Panc1 (cell line): ENCODE measurements around the gene NME8. TPM values are rescaled to one million over a fixed set of nuclear protein-coding genes. Genes with fewer than 3 reads are reported as not detected.
A peak's percentile ranks its signal among the peaks of the same experiment; 100 is the strongest.

Source experiments
- ATAC-seq: fragments of 200-7000 bp; cut with Tn5 transposase; 2 replicates; pipeline ENCODE4 v1.9.1; 2020; ENCODE audit warnings: mild to moderate bottlenecking, moderate library complexity
- BruUV-seq: library from RNA; stranded (reverse); fragments of 400-500 nt; replicated peaks from 2 replicates; lab custom pipeline; 2021; lab: Mats Ljungman, UMichigan
- CTCF ChIA-PET: fragments of 300-600 bp; sonication (Branson Sonifier 250); formaldehyde crosslinking; loops from one replicate; lab custom pipeline; 2022; ENCODE audit warnings: antibody characterized with exemption; lab: Charles Lee
- POLR2A ChIA-PET: fragments of 300-600 bp; sonication (Branson Sonifier 250); formaldehyde crosslinking; loops from one replicate; lab custom pipeline; 2022; ENCODE audit warnings: antibody characterized with exemption; lab: Charles Lee
- DNase-seq: peaks from one replicate; pipeline ENCODE4 v3.0.0-alpha.2; 2010; ENCODE audit warnings: low read depth, low spot score
- H3K27ac ChIP-seq: 2 replicates; pipeline ENCODE4 v1.5.1; 2011; ENCODE audit warnings: mild to moderate bottlenecking, low read length, inconsistent platforms
- H3K27me3 ChIP-seq: fragments of 200-500 bp; sonication (Bioruptor generic); 2 replicates; pipeline ENCODE4 v1.6.0; 2014; ENCODE audit warnings: low read length, inconsistent platforms; ENCODE audit not compliant: control insufficient read depth, insufficient read depth
- H3K36me3 ChIP-seq: fragments of 200-500 bp; sonication (Bioruptor generic); 2 replicates; pipeline ENCODE4 v1.5.1; 2014; ENCODE audit warnings: inconsistent platforms, mild to moderate bottlenecking, low read length, moderate library complexity; ENCODE audit not compliant: control insufficient read depth, insufficient read depth
- H3K4me1 ChIP-seq: 2 replicates; pipeline ENCODE4 v1.5.1; 2011; ENCODE audit warnings: inconsistent platforms, mild to moderate bottlenecking, low read length, moderate library complexity; ENCODE audit not compliant: control insufficient read depth, insufficient read depth
- H3K4me3 ChIP-seq, 2 experiments: 2 replicates each; pipeline ENCODE4 v1.5.1; 2011 to 2012; ENCODE audit warnings: low read depth in 2 of 2, low read length in 2 of 2, mild to moderate bottlenecking in 2 of 2, inconsistent platforms in 1 of 2, moderate library complexity in 1 of 2
- H3K9me3 ChIP-seq: fragments of 200-500 bp; sonication (Bioruptor generic); 2 replicates; pipeline ENCODE4 v1.5.1; 2014; ENCODE audit warnings: low read depth, mild to moderate bottlenecking, inconsistent platforms, low read length, moderate library complexity; ENCODE audit not compliant: control insufficient read depth, insufficient read depth
- POLR2AphosphoS5 ChIP-seq: IDR thresholded peaks from 2 replicates; pipeline ENCODE4 v1.6.1; 2012; ENCODE audit warnings: mild to moderate bottlenecking, low read depth, low read length, moderate library complexity
- REST ChIP-seq, 2 experiments: IDR thresholded peaks; 2 replicates each; pipeline ENCODE4 v1.6.1; 2011 to 2012; ENCODE audit warnings: low read depth in 2 of 2, control low read depth in 1 of 2, low read length in 1 of 2, mild to moderate bottlenecking in 1 of 2, moderate library complexity in 1 of 2; ENCODE audit not compliant: insufficient read depth in 1 of 2
- SIN3A ChIP-seq: IDR thresholded peaks from 2 replicates; pipeline ENCODE4 v1.6.1; 2012; ENCODE audit warnings: low read depth, mild to moderate bottlenecking, low read length, moderate library complexity, borderline replicate concordance; ENCODE audit not compliant: insufficient read depth
- TCF7L2 ChIP-seq: IDR thresholded peaks from 2 replicates; pipeline ENCODE4 v1.6.1; 2011; ENCODE audit warnings: mild to moderate bottlenecking, low read depth, low read length, inconsistent platforms
- in situ Hi-C: cut with HindIII; loops from 2 replicates; pipeline ENCODE4 v1.10.0; 2016; ENCODE audit warnings: low sequenced_read_pairs, low pct_unique_long_range_greater_than_20kb
- intact Hi-C: fragments of 100-400 bp; cut with micrococcal nuclease; formaldehyde crosslinking; loops from one replicate; pipeline ENCODE4 v1.10.0; 2022; ENCODE audit not compliant: unreplicated experiment
- total RNA-seq: library from RNA; stranded (reverse); gene quantifications from one replicate; pipeline ENCODE4 v1.2.1, GENCODE V29; 2021; ENCODE audit not compliant: unreplicated experiment
- TF ChIP-seq, protein P1 (sequence below): fragments of 450-650 bp; IDR thresholded peaks from 2 replicates; pipeline ENCODE4 v1.5.1; 2017; ENCODE audit warnings: mild to moderate bottlenecking

The NME8 gene
- total RNA-seq, 1 experiment from 2014 or later = not detected

GRCh38 chr7:37920849-37921805 is 72.7 kb downstream of the NME8 start:
- peak overlapping the region; percentile 84 for H3K27ac ChIP-seq
- in situ Hi-C loops = no loop called here

DNA sequence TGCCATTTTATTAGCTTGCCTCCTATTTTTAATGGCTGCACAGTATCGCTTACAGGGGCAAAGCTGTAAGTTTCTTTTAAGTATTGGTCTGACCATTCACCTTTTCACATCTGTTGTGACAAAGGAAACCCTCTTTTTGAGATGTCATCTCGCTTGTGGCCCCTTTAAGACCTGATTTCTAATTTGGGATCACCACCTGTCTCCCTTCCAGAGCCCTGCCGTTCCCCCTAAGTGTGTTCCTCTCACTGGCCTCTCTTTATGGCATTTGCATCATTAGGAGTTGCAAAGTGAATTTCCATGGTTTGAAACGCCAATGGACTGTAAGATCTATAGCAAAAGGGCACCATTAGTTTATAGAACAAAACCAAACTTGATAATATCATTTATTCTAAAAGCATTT is 73.5 kb downstream of the NME8 start:
- H3K36me3 ChIP-seq = no peaks in the 10 kb centered on the region
- no peaks in the 10 kb centered on the region; the same call in none of the 2 replicates for H3K27me3 ChIP-seq
- peaks cover 15% of the 10 kb centered on the region; the same call in 1 of the 2 replicates for H3K9me3 ChIP-seq
- H3K27ac ChIP-seq = peak overlapping the region; percentile 84
- H3K4me1 ChIP-seq = peaks cover 17% of the 10 kb centered on the region
- POLR2A ChIA-PET = no interaction called here
- ATAC-seq (no peak), DNase-seq (no peak)
- no peak for TF ChIP-seq REST (IDR thresholded peaks at IDR 0.05; ENCODE audit: insufficient read depth in 1 of 2, low read depth in 2 of 2, low read length in 1 of 2)
- no peak for TF ChIP-seq SIN3A
- no peak for TF ChIP-seq TCF7L2
- TF ChIP-seq POLR2AphosphoS5 = no peak
- peak overlapping the region; percentile 54 to 82 for H3K4me3 ChIP-seq
- intact Hi-C loops (no loop called here), in situ Hi-C loops (no loop called here)
- CTCF ChIA-PET = no interaction called here
- TSS peak; percentile 78 for BruUV-seq

More at GRCh38 chr7:37920849-37921805, 72.7 kb downstream of the NME8 start:
- ATAC-seq (peak; percentile 85), DNase-seq (no peak)
- no peaks in the 10 kb centered on the region; the same call in none of the 2 replicates for H3K27me3 ChIP-seq
- CTCF ChIA-PET = interaction anchor here (0.6 to 0.7 kb wide), 2 partner anchors 441 to 544 kb away, joined by 3 to 5 read pairs; no protein-coding TSS in a partner anchor
- TF ChIP-seq POLR2AphosphoS5 (no peak; the same call in none of the 2 replicates), TCF7L2 (peak; percentile 86), REST (IDR thresholded peaks at IDR 0.05; ENCODE audit: insufficient read depth in 1 of 2, low read depth in 2 of 2, low read length in 1 of 2) (no peak), SIN3A (0 out of 2 replicates have a peak, but pooled peaks have one; percentile 37)
- TF ChIP-seq, protein P1, sequence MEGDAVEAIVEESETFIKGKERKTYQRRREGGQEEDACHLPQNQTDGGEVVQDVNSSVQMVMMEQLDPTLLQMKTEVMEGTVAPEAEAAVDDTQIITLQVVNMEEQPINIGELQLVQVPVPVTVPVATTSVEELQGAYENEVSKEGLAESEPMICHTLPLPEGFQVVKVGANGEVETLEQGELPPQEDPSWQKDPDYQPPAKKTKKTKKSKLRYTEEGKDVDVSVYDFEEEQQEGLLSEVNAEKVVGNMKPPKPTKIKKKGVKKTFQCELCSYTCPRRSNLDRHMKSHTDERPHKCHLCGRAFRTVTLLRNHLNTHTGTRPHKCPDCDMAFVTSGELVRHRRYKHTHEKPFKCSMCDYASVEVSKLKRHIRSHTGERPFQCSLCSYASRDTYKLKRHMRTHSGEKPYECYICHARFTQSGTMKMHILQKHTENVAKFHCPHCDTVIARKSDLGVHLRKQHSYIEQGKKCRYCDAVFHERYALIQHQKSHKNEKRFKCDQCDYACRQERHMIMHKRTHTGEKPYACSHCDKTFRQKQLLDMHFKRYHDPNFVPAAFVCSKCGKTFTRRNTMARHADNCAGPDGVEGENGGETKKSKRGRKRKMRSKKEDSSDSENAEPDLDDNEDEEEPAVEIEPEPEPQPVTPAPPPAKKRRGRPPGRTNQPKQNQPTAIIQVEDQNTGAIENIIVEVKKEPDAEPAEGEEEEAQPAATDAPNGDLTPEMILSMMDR = peak; percentile 67
- POLR2A ChIA-PET = no interaction called here
- H3K4me3 ChIP-seq = peak overlapping the region; percentile 54 to 82
- peaks cover 15% of the 10 kb centered on the region; the same call in 1 of the 2 replicates for H3K9me3 ChIP-seq
- H3K36me3 ChIP-seq = no peaks in the 10 kb centered on the region
- intact Hi-C loops = no loop called here
- peaks cover 21% of the 10 kb centered on the region for H3K4me1 ChIP-seq
- no TSS peak for BruUV-seq
